SHP77 (cell line): ENCODE measurements around the gene PPARD.

Experiments used
- DNase-seq, 2 experiments: peaks; one replicate each; lab custom pipeline; 2025; lab: John Stamatoyannopoulos, UW

PPARD gene

GRCh38 chr6:35469751-35470662, 127.6 kb downstream of the PPARD start:
- DNase-seq, result no peak

- no peak for DNase-seq
Measured at GRCh38 chr6:35470663-35471120, 128.3 kb downstream of the PPARD start.

GRCh38 chr6:35471836-35472345, 129.5 kb downstream of the PPARD start:
- no peak for DNase-seq

GRCh38 chr6:35473075-35473849, 130.9 kb downstream of the PPARD start:
- DNase-seq, result no peak

- DNase-seq, result no peak
Measured at GRCh38 chr6:35473850-35474130, 131.4 kb downstream of the PPARD start.

- no peak for DNase-seq
Measured at GRCh38 chr6:35474131-35474941, 132.0 kb downstream of the PPARD start.

- DNase-seq, result no peak
Measured at GRCh38 chr6:35474942-35475570, 132.7 kb downstream of the PPARD start.

- no peak for DNase-seq
Measured at GRCh38 chr6:35475573-35475972, 133.2 kb downstream of the PPARD start.

GRCh38 chr6:35476004-35476403, 133.6 kb downstream of the PPARD start:
- no peak for DNase-seq

GRCh38 chr6:35477028-35477427, 134.7 kb downstream of the PPARD start:
- no peak for DNase-seq
